GM19238 (cell line): ENCODE results near the gene ARID5B.

Source experiments
- DNase-seq: peaks from one replicate; pipeline ENCODE4 v3.0.0; 2011; ENCODE audit warnings: low spot score; ENCODE audit not compliant: insufficient read length

Gene ARID5B

GRCh38 chr10:61936770-61937169 is 35.3 kb downstream of the ARID5B start:
- no peak for DNase-seq

- no peak for DNase-seq
These were observed 36.3 kb downstream of the ARID5B start for GRCh38 chr10:61937631-61938351.

- DNase-seq: no peak
These were observed 38.4 kb downstream of the ARID5B start for GRCh38 chr10:61939902-61940301.

GRCh38 chr10:61941202-61941681 is 39.7 kb downstream of the ARID5B start:
- DNase-seq: no peak

- no peak for DNase-seq
These were observed 41.3 kb downstream of the ARID5B start for GRCh38 chr10:61942604-61943461.

- no peak for DNase-seq
These were observed 42.3 kb downstream of the ARID5B start for GRCh38 chr10:61943674-61944378.

- no peak for DNase-seq
These were observed 43.1 kb downstream of the ARID5B start for GRCh38 chr10:61944410-61945147.

- DNase-seq: no peak
These were observed 48.2 kb downstream of the ARID5B start for GRCh38 chr10:61949687-61950086.

- DNase-seq: no peak
These were observed 49.1 kb downstream of the ARID5B start for GRCh38 chr10:61950449-61951143.

GRCh38 chr10:61951144-61951483 is 49.6 kb downstream of the ARID5B start:
- no peak for DNase-seq

- no peak for DNase-seq
These were observed 50.7 kb downstream of the ARID5B start for GRCh38 chr10:61952028-61952674.

GRCh38 chr10:61953183-61953582 is 51.7 kb downstream of the ARID5B start:
- no peak for DNase-seq

GRCh38 chr10:61957806-61958205 is 56.3 kb downstream of the ARID5B start:
- DNase-seq: no peak

GRCh38 chr10:61958311-61958710 is 56.8 kb downstream of the ARID5B start:
- DNase-seq: no peak

- DNase-seq: no peak
These were observed 57.3 kb downstream of the ARID5B start for GRCh38 chr10:61958805-61959204.

- DNase-seq: no peak
These were observed 58.3 kb downstream of the ARID5B start for GRCh38 chr10:61959814-61960213.

GRCh38 chr10:61960396-61961120 is 59.1 kb downstream of the ARID5B start:
- no peak for DNase-seq

- peak; percentile 13 for DNase-seq
These were observed 59.8 kb downstream of the ARID5B start for GRCh38 chr10:61961278-61961677.

GRCh38 chr10:61962971-61963370 is 61.5 kb downstream of the ARID5B start:
- DNase-seq: no peak

GRCh38 chr10:61963669-61964058 is 62.2 kb downstream of the ARID5B start:
- DNase-seq: no peak
